Esophagus muscularis mucosa (tissue), 4 donors: ENCODE data around the gene MAST4. TPM values are rescaled to one million over a fixed set of nuclear protein-coding genes. Genes with fewer than 3 reads are reported as not detected.
A peak's percentile ranks its signal among the peaks of the same experiment; 100 is the strongest.

ENCODE experiments used
- DNase-seq: peaks from one replicate; pipeline ENCODE4 v3.0.0-alpha.2; 2017; ENCODE audit errors: extremely low spot score
- H3K27ac ChIP-seq, 4 donors: fragments of 200-600 bp; sonication (generic); replicated peaks in 1 of 4; 1 replicate in 3 of 4; 2 replicates in 1 of 4; pipeline ENCODE4 v1.5.1; 2016 to 2019; ENCODE audit warnings: mild to moderate bottlenecking in 1 of 4
- H3K27me3 ChIP-seq, 4 donors: fragments of 200-600 bp; sonication (generic); one replicate each; pipeline versions ENCODE4 v1.5.1 to v1.6.0; 2016 to 2019
- H3K36me3 ChIP-seq, 4 donors: fragments of 200-600 bp; sonication (generic); one replicate each; pipeline ENCODE4 v1.5.1; 2016 to 2019
- H3K4me1 ChIP-seq, 4 donors: fragments of 200-600 bp; sonication (generic); one replicate each; pipeline ENCODE4 v1.5.1; 2016 to 2019
- H3K4me3 ChIP-seq, 4 donors: fragments of 200-600 bp; sonication (generic); 1 replicate in 2 of 4; 2 replicates in 2 of 4; pipeline ENCODE4 v1.5.1; 2016 to 2019; ENCODE audit warnings: mild to moderate bottlenecking in 4 of 4, moderate library complexity in 1 of 4
- H3K9me3 ChIP-seq, 4 donors: fragments of 200-600 bp; sonication (generic); 1 replicate in 3 of 4; 2 replicates in 1 of 4; pipeline ENCODE4 v1.5.1; 2016 to 2019
- CTCF ChIP-seq, 3 experiments: fragments of 200-600 bp in 2 of 3; fragments of 450-650 bp in 1 of 3; sonication (generic) in 2 of 3; IDR thresholded peaks; one replicate each; pipeline ENCODE4 v1.5.1; 2017 to 2019; ENCODE audit warnings: antibody characterized with exemption in 3 of 3, mild to moderate bottlenecking in 2 of 3, moderate library complexity in 1 of 3
- EP300 ChIP-seq: sonication (generic); formaldehyde crosslinking; IDR thresholded peaks from one replicate; pipeline ENCODE4 v1.6.1; 2017; ENCODE audit warnings: antibody characterized with exemption
- POLR2A ChIP-seq: fragments of 450-650 bp; IDR thresholded peaks from one replicate; pipeline ENCODE4 v1.6.1; 2017; ENCODE audit warnings: antibody characterized with exemption, moderate library complexity, mild to moderate bottlenecking, low read depth
- POLR2AphosphoS5 ChIP-seq, 2 donors: sonication (generic); formaldehyde crosslinking; IDR thresholded peaks; one replicate each; pipeline ENCODE4 v1.6.1; 2017; ENCODE audit warnings: antibody characterized with exemption in 2 of 2
- WGBS: methylation state at CpG from one replicate; pipeline ENCODE4 v1.1.5; 2018; 5-methylcytosine and 5-hydroxymethylcytosine counted together
- intact Hi-C: fragments of 100-400 bp; cut with DNase I; formaldehyde crosslinking; loops from one replicate; pipeline ENCODE4 v1.15.1; 2023
- total RNA-seq, 4 donors: library from RNA; depleted of rRNA; stranded (reverse); fragments of >200 nt; gene quantifications; one replicate each; pipeline versions ENCODE4 v1.1.0 to v1.2.1, GENCODE V29; 2016

Gene MAST4
- total RNA-seq, 4 donors from 2014 or later: 26.2 to 39.7 (median 35.8) TPM

GRCh38 chr5:66793049-66793448 is 196.9 kb downstream of the MAST4 start:
- no peak for TF ChIP-seq CTCF (IDR thresholded peaks at IDR 0.05)
- no peak for TF ChIP-seq POLR2A
- TF ChIP-seq EP300: no peak
- TF ChIP-seq POLR2AphosphoS5 (IDR thresholded peaks at IDR 0.05): no peak
- Histone ChIP-seq H3K4me3 (no peak overlapping the region), H3K27ac (no peak overlapping the region), H3K4me1 (no peaks in the 10 kb centered on the region), H3K27me3 (peaks cover 0 to 5% (median 0%) of the 10 kb centered on the region in 4 donors), H3K9me3 (no peaks in the 10 kb centered on the region), H3K36me3 (no peaks in the 10 kb centered on the region)
- no peak for DNase-seq
- intact Hi-C loops: no loop called here
- WGBS: 95% methylated on average over 2 of the region's 2 CpGs

- H3K27me3 ChIP-seq: peaks cover 0 to 9% (median 0%) of the 10 kb centered on the region in 4 donors
- 27% methylated on average over 1 of the region's 1 CpG for WGBS
- TF ChIP-seq CTCF (IDR thresholded peaks at IDR 0.05): no peak
- TF ChIP-seq POLR2A: no peak
- TF ChIP-seq POLR2AphosphoS5 (IDR thresholded peaks at IDR 0.05): no peak
- TF ChIP-seq EP300: no peak
Measured at GRCh38 chr5:66795682-66796081, 199.5 kb downstream of the MAST4 start.

GRCh38 chr5:66796305-66797292 is 200.4 kb downstream of the MAST4 start:
- DNase-seq: no peak
- 76% methylated on average over 9 of the region's 9 CpGs for WGBS

More at GRCh38 chr5:66795682-66796081, 199.5 kb downstream of the MAST4 start:
- intact Hi-C loops: no loop called here
- no peak overlapping the region for H3K27ac ChIP-seq
- no peaks in the 10 kb centered on the region for H3K9me3 ChIP-seq
- H3K36me3 ChIP-seq: no peaks in the 10 kb centered on the region
- H3K4me3 ChIP-seq: no peak overlapping the region
- no peak for DNase-seq
- no peaks in the 10 kb centered on the region for H3K4me1 ChIP-seq

GRCh38 chr5:66802941-66803340 is 206.7 kb downstream of the MAST4 start:
- TF ChIP-seq POLR2A: no peak
- no peak for TF ChIP-seq CTCF (IDR thresholded peaks at IDR 0.05)
- no peak for TF ChIP-seq POLR2AphosphoS5 (IDR thresholded peaks at IDR 0.05)
- no peak for TF ChIP-seq EP300
- Histone ChIP-seq H3K27ac (no peak overlapping the region), H3K4me3 (no peak overlapping the region), H3K36me3 (no peaks in the 10 kb centered on the region), H3K9me3 (no peaks in the 10 kb centered on the region), H3K4me1 (no peaks in the 10 kb centered on the region), H3K27me3 (peaks cover 0 to 12% (median 0%) of the 10 kb centered on the region in 4 donors)
- 79% methylated on average over 3 of the region's 3 CpGs for WGBS
- intact Hi-C loops: no loop called here
- DNase-seq: no peak

More at GRCh38 chr5:66796305-66797292, 200.4 kb downstream of the MAST4 start:
- no peak overlapping the region for H3K27ac ChIP-seq
- no peaks in the 10 kb centered on the region for H3K36me3 ChIP-seq
- no peaks in the 10 kb centered on the region for H3K9me3 ChIP-seq
- no peaks in the 10 kb centered on the region for H3K4me1 ChIP-seq
- intact Hi-C loops: no loop called here
- TF ChIP-seq POLR2AphosphoS5 (IDR thresholded peaks at IDR 0.05) (no peak), CTCF (IDR thresholded peaks at IDR 0.05) (peak in 1 of 3 experiments; percentile 10)
- H3K4me3 ChIP-seq: no peak overlapping the region
- peaks cover 0 to 9% (median 0%) of the 10 kb centered on the region in 4 donors for H3K27me3 ChIP-seq
